B cell (primary cell): ENCODE data around the gene C7orf25.

Source experiments
- EZH2 ChIP-seq: IDR thresholded peaks from 2 replicates; pipeline ENCODE4 v1.6.1; 2012; ENCODE audit warnings: borderline replicate concordance, low read depth, mild to moderate bottlenecking, moderate library complexity, low read length; ENCODE audit not compliant: insufficient read depth, poor library complexity, severe bottlenecking
- TF ChIP-seq, protein P1 (sequence below): fragments of 200-600 bp; IDR thresholded peaks from one replicate; pipeline ENCODE4 v1.8.0; 2022; ENCODE audit warnings: antibody characterized with exemption, mild to moderate bottlenecking

GRCh38 chr7:42886129-42886528 lies 25.7 kb downstream of the C7orf25 start:
- TF ChIP-seq, protein P1, sequence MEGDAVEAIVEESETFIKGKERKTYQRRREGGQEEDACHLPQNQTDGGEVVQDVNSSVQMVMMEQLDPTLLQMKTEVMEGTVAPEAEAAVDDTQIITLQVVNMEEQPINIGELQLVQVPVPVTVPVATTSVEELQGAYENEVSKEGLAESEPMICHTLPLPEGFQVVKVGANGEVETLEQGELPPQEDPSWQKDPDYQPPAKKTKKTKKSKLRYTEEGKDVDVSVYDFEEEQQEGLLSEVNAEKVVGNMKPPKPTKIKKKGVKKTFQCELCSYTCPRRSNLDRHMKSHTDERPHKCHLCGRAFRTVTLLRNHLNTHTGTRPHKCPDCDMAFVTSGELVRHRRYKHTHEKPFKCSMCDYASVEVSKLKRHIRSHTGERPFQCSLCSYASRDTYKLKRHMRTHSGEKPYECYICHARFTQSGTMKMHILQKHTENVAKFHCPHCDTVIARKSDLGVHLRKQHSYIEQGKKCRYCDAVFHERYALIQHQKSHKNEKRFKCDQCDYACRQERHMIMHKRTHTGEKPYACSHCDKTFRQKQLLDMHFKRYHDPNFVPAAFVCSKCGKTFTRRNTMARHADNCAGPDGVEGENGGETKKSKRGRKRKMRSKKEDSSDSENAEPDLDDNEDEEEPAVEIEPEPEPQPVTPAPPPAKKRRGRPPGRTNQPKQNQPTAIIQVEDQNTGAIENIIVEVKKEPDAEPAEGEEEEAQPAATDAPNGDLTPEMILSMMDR = peak; percentile 26
- no peak for TF ChIP-seq EZH2
